ENCODE data around the gene TM4SF4.

- TF ChIP-seq POLR2A (IDR thresholded peaks at IDR 0.05; ENCODE audit: low read length) (no peak), GATA1 (IDR thresholded peaks at IDR 0.05; ENCODE audit: low read depth, low read length) (no peak)
Measured at GRCh38 chr3:149538371-149538770, 63.9 kb downstream of the TM4SF4 start.

Data from erythroblast (primary cell).